Retinal pigment epithelial cell (primary cell): ENCODE data around the gene YPEL2.

ENCODE experiments used
- DNase-seq: peaks from one replicate; pipeline ENCODE4 v3.0.0-alpha.2; 2010; ENCODE audit warnings: low read depth
- H3K4me3 ChIP-seq: 2 replicates; pipeline ENCODE4 v1.5.1; 2011; ENCODE audit warnings: mild to moderate bottlenecking, low read length, control low read depth, moderate library complexity
- CTCF ChIP-seq: conservative IDR thresholded peaks from 2 replicates; pipeline ENCODE4 v1.5.1; 2011; ENCODE audit warnings: low read depth, low read length, control low read depth, inconsistent platforms

Gene YPEL2

GRCh38 chr17:59353106-59353854 is 21.8 kb downstream of the YPEL2 start:
- H3K4me3 ChIP-seq = no peak overlapping the region
- DNase-seq = no peak
- TF ChIP-seq CTCF = no peak

- H3K4me3 ChIP-seq = no peak overlapping the region
- DNase-seq = no peak
- no peak for TF ChIP-seq CTCF
Measured at GRCh38 chr17:59353936-59354755, 22.7 kb downstream of the YPEL2 start.

- TF ChIP-seq CTCF = no peak
- H3K4me3 ChIP-seq = no peak overlapping the region
- DNase-seq = no peak
Measured at GRCh38 chr17:59355030-59355701, 23.7 kb downstream of the YPEL2 start.

- no peak for DNase-seq
- TF ChIP-seq CTCF = no peak
- no peak overlapping the region for H3K4me3 ChIP-seq
Measured at GRCh38 chr17:59355702-59356325, 24.4 kb downstream of the YPEL2 start.

- no peak for DNase-seq
- TF ChIP-seq CTCF = no peak
- H3K4me3 ChIP-seq = no peak overlapping the region
Measured at GRCh38 chr17:59356543-59357218, 25.2 kb downstream of the YPEL2 start.

GRCh38 chr17:59357219-59357697 is 25.8 kb downstream of the YPEL2 start:
- no peak for DNase-seq
- no peak overlapping the region for H3K4me3 ChIP-seq
- no peak for TF ChIP-seq CTCF
